Measurements from ENCODE around the gene SH3RF3.

SH3RF3 gene

GRCh38 chr2:109284826-109285225, 155.8 kb downstream of the SH3RF3 start:
- TF ChIP-seq, protein P1, sequence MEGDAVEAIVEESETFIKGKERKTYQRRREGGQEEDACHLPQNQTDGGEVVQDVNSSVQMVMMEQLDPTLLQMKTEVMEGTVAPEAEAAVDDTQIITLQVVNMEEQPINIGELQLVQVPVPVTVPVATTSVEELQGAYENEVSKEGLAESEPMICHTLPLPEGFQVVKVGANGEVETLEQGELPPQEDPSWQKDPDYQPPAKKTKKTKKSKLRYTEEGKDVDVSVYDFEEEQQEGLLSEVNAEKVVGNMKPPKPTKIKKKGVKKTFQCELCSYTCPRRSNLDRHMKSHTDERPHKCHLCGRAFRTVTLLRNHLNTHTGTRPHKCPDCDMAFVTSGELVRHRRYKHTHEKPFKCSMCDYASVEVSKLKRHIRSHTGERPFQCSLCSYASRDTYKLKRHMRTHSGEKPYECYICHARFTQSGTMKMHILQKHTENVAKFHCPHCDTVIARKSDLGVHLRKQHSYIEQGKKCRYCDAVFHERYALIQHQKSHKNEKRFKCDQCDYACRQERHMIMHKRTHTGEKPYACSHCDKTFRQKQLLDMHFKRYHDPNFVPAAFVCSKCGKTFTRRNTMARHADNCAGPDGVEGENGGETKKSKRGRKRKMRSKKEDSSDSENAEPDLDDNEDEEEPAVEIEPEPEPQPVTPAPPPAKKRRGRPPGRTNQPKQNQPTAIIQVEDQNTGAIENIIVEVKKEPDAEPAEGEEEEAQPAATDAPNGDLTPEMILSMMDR (IDR thresholded peaks at IDR 0.05; ENCODE audit: insufficient read depth, low read depth, low read length, missing control alignments) = no peak
- no peak overlapping the region for H3K4me3 ChIP-seq (ENCODE audit: low read depth, low read length)
- no peak for DNase-seq (ENCODE audit: low read depth)

DNA sequence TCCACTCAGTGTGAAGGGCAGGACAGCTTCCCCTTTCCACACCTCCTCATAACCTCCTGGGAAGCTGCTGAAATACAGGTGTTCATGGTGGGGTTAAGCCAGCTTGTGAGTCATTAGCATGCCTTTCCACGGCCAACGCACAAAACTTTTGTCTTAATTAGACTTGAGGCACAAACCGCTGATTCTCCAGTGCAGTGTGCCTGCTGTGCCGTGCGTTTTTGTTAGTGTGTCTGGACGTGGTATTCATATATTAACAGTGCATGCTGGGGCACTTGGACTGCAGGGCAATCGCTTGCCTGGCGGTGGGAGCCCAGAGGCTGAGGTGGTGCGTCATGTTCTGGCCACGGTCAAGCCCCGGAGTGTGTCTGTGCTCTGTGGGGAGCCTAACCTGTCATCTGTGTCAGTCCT, 156.2 kb downstream of the SH3RF3 start:
- TF ChIP-seq, protein P1 (IDR thresholded peaks at IDR 0.05; ENCODE audit: insufficient read depth, low read depth, low read length, missing control alignments) = no peak
- H3K4me3 ChIP-seq (ENCODE audit: low read depth, low read length) = no peak overlapping the region
- DNase-seq (ENCODE audit: low read depth) = no peak

DNA sequence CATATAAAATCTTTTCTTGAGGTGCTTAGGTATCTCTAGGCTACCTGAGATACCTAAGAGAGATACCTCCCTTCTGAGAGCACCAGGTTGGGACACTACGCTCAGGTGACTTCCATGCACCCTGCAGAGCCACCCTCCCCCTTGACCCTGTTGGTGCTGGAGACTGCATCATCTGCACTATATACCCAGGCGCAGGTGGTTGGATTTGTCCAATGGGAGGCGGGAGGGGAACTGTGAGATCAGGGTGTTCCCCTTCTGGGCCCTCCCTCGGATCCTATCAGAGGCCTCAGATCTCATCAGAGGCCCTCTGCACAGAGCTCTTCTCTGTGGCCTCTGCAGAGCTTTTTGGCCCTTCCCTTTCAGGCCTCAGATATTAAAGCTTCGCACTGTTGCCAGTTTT, 158.4 kb downstream of the SH3RF3 start:
- no peak for DNase-seq (ENCODE audit: low read depth)
- H3K4me3 ChIP-seq (ENCODE audit: low read depth, low read length) = no peak overlapping the region
- TF ChIP-seq, protein P1 (IDR thresholded peaks at IDR 0.05; ENCODE audit: insufficient read depth, low read depth, low read length, missing control alignments) = no peak

DNA sequence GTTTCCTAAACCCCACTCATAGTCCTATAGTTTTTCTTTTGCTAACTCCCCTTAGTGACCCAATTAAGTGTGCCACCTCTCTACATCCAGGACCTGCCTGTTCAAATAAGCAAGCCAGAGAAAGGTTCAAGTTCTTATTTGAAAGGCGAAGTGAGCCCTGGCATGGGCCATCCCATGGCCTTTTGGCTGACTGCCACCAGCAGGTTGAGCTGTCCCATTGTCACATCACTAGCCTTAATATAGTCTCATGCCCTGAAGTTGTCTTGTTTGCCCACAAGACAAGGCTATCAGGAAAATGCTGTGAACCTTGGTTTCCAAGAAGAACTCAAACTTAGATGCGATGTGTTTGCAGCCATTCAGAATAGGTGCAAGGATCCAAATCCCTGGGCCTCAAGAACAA, 158.8 kb downstream of the SH3RF3 start:
- H3K4me3 ChIP-seq (ENCODE audit: low read depth, low read length) = no peak overlapping the region
- no peak for DNase-seq (ENCODE audit: low read depth)
- TF ChIP-seq, protein P1 (IDR thresholded peaks at IDR 0.05; ENCODE audit: insufficient read depth, low read depth, low read length, missing control alignments) = no peak

DNA sequence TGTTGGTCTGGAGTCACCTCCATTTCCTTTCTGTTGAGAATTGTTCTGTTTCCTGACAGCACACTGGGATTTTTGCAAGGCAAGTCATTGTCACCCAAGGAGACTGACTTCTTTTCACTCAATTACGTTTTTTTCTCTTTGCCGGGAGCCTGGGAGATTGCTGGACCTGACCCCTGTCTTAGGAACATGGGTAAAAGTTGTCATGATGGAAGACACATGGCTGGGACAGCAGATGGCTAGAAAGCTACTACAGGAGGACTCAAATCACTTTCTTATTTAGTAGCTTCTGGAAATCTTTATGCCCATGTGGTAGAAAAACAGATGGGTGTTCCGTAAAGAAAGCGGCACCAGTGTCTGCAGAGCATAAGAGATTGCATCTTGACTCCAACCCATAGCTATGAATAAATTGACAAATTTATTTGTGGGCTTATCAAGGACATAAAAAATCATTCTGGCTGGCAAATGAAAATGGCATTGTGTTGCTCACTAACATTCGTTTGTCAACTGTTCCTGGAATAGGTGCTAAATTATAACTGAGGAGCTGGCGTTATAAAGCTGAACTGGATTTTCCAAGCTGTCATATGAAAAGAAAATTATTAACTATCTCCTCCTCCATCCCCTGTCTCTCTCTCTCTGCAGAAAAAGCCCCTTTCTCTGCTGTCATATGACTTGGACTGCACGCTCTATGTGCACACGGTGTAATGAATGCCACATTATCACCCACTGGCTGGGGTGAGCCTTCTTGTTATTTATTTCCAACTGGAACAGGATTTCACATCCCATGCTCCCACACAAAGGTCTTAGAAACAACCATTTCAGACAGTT, 159.8 kb downstream of the SH3RF3 start:
- TF ChIP-seq, protein P1 (IDR thresholded peaks at IDR 0.05; ENCODE audit: insufficient read depth, low read depth, low read length, missing control alignments) = no peak
- no peak overlapping the region for H3K4me3 ChIP-seq (ENCODE audit: low read depth, low read length)
- DNase-seq (ENCODE audit: low read depth) = no peak

GRCh38 chr2:109289504-109290222, 160.7 kb downstream of the SH3RF3 start:
- DNase-seq (ENCODE audit: low read depth) = no peak
- TF ChIP-seq, protein P1 (IDR thresholded peaks at IDR 0.05; ENCODE audit: insufficient read depth, low read depth, low read length, missing control alignments) = no peak
- no peak overlapping the region for H3K4me3 ChIP-seq (ENCODE audit: low read depth, low read length)
